ENCODE data around the gene EP400.

The EP400 gene

DNA sequence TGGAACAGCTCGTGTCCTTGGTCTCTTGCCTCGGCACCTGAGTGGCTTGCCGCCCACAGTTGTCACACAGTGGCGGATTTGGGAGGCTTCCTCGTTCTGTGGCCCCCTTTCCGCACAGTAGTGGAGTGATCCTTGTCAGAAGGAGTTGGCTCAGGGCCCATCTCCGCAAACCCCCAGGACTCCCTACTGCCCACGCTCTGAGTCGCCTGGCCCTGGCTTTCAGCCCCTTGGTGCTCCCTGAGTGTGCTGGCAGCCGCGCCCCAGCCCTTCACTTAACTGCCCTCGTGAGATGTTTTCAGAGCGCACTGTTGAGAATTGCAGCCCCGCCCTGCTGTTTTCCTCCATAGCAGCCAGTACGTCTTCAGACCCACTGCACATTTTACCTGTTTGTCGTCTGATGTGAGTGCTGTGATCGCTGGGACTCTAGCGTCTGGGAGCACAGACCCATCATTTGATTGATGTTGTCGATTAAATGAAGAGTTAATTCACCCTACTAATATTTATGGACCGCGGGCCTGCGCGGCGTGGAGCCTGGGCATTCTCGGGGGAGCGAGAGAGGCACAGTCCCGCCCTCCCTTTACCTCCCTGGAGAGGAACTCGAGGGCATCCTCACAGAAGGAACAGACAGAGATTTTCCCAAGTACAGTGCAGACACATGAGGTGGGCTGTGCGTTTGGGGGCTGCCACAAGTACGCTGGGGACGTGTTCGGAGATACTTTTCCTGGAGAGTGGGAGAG is 102.6 kb downstream of the EP400 start:
- DNase-seq, result no peak

DNA sequence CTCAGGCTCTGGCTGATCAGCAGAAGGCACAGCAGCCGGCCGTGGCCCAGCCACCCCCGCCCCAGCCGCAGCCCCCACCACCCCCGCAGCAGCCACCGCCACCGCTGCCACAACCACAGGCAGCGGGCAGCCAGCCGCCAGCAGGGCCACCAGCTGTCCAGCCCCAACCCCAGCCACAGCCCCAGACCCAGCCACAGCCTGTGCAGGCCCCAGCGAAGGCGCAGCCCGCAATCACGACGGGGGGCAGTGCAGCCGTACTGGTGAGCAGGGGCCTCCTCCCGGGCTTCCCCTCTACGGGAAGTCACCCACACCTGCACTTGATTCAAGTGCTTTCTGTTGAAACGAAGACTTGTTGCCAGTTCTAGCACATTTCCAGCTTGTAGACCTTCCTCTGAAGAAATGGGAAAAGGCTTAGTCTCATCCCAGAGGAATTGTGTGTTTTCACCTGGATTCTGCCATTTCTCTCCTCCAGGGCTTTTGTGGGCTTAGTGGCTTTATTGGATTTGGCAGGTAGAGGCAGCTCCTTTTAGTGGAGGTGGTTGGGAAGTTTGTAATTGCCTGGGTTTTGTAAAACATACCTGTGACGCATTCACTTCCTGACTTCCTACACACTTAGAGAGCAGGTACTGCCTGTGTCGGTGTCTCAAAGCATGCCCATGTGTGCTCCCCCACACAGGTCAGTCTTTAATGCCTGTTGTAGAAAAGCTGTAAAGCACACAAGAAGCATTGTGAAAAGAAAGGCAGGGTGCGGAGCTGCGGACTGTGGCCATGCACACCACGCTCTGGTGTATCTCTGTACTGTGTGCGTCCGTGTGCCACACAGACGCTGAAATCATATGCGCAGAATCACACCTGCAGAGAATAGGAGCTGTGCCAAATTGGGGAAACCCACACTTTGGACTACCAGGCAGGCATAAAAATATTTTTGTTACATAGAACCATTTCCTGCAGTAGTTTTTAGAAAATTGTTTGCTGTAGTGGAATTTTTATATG is 103.9 kb downstream of the EP400 start:
- DNase-seq, result no peak

DNA sequence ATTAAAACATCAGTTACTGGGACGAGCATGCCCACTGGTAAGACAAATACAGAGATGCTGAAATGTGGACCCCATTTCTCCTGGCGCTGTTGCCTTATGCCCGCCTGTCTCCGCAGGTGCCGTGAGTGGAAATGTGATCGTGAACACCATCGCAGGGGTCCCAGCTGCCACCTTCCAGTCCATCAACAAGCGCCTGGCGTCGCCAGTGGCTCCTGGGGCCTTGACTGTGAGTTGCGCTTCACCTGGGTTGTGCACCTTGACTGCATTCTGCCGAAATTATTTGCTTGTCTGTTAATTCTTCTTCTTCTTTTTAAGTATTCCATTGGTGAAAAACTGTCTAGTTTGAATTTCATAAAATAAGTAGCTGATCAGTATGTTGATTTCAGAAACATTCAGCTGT is 105.2 kb downstream of the EP400 start:
- no peak for DNase-seq

DNA sequence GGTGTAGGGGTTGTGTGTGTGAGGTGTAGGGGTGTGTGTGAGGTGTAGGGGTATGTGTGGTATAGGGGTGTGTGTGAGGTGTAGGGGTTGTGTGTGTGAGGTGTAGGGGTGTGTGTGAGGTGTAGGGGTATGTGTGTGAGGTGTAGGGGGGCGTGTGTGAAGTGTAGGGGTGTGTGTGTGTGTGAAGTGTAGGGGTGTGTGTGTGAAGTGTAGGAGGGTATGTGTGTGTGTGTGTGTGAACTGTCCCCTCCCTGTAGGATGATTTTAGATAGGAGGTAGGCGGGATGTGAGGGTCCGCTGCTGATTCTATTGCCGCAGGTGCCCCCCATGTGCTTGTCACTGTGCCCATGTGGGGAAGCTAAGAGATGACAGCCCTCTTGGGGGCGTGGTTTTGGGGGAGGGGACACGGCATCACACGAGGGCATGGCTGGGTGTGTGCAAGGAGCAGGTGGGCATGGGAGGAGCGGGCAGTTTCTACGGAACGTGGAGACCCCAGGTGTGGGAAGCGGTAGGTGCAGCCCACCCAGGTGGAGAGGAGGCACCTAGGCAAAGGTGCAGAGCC is 105.9 kb downstream of the EP400 start:
- no peak for DNase-seq

DNA sequence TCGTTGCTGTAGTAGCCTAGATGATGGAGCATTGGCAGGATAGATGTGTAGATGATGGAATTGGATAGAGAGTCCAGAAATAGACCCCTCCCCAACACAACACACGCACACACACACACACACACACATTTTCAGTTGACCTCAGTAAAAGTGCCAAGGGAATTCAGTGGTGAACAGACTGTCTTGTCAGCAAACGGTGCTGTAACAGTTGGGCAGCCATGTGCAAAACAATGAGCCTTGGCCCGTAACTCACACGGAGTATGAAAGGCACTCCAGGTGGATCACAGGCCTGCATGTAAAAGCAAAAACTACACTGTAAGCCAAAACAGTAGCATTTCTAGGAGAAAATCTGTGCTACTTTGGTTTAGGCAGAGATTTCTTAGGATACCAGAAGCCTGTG is 106.6 kb downstream of the EP400 start:
- DNase-seq, result no peak

DNA sequence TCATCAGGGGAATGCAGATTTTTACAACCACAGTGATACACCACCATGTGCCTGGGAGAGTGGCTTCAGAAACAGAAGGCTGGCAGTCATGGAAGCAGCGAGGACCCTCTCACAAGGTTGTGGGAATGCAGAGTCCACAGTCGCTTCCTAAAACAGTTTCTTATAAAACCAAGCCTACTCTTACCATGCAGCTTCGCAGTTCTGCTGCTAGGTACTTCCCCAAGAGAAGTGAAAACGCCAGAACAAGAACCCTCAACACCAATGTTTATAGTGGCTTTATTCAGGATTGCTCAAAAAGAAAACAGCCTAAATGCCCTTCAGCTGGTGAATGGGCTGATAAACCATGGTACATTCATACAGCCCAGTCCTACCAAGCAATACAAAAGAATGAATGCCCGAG is 107.2 kb downstream of the EP400 start:
- no peak for DNase-seq

DNA sequence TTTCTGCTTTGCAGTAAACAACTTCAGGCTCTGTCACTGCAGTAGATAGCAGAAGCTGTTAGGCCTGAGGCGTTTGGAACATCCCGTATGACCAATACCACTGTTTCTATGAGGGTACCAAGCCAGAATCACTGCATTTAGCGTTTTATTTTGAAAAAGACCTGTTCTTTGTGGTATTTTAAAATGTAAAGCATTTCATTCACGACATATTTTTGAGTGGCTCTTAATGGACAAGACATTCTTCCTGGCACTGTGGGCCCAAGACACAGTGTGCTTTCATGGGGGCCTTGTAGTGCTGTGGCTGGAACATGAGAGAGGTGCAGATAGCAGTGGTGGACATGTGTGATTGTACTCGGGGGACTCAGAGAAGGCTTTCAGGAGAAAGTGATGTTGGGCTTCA is 107.9 kb downstream of the EP400 start:
- no peak for DNase-seq

DNA sequence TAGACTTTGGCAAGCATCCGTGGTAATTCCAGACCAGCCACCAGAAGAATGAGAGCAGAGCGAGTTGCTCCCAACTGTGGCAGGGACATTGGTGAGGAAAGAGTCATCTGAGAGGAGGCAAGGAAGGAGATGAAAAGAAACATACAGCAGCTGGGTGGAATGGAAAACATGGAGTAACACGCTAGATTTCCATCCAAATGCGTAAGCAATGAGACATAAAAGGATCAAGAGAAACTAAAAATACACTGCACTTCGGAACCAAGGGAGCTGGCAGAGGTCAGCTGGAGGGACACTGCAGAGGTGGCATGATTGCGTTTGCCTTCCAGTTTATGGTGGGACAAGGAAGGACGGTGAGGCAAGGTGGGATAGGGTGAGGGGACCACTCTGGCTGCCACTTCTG is 111.5 kb downstream of the EP400 start:
- DNase-seq, result no peak

DNA sequence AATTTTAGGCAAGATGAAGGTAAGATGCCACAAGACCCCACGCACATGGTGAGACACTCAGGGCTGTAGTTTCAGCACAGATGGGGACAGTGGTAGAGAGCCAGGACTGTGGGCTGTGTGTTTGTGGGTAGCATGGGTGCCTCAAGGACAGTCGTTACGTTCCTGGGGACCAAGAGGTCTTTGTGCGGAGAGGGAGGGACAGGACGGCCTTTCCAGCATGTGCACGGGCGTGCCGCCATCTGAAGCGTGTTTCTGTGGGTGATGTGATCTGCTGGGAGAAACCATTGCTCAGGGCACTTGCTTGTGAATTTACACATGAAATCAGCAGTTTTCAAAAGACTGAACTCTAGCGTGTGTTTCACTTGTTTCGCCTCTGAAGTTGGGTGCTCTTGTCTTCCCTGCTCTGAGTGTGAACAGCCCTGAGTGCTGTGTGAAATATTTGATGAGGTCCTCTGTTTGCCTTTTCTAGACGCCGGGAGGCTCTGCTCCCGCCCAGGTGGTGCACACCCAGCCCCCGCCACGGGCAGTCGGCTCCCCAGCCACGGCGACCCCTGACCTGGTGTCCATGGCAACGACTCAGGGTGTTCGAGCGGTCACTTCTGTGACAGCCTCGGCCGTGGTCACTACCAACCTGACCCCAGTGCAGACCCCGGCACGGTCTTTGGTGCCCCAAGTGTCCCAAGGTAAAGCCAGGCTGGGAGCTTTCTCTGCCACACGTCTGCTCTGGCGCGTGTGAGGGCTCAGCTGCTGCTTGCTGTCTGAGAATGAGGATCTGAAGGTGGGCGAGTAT is 112.1 kb downstream of the EP400 start:
- DNase-seq, result no peak

DNA sequence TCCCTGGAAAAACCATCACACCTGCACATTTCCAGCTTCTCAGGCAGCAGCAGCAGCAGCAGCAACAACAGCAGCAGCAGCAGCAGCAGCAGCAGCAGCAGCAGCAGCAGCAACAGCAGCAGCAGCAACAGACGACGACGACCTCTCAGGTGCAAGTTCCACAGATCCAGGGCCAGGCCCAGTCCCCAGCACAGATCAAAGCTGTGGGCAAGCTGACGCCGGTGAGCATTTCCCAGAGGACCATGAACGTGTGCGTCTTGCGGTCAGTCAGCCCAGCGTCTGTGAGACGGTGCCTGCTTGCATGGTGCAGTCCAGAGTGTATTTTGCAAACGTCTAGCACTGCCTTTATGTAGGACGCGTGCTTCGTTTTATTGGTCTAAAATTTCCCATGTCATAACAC is 112.7 kb downstream of the EP400 start:
- DNase-seq, result no peak

DNA sequence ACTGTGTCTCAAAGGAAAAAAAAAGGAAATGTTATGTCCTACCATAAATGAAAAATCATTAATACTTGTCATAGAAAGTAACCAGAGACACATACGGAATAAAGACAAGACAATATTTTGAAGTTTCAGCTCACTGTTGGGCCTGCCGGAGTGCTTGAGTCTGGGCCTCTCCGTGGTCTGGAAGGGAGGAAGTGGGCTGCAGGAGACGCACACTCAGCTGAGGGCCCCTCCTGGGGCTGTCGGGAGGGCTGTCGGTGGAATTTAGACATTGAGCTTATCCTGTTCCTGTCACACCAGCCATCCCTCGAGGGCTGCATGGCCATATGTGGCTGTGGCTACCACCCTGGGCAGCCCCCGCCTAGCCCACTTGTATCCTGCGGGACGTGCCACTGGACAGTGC is 113.7 kb downstream of the EP400 start:
- DNase-seq, result no peak

DNA sequence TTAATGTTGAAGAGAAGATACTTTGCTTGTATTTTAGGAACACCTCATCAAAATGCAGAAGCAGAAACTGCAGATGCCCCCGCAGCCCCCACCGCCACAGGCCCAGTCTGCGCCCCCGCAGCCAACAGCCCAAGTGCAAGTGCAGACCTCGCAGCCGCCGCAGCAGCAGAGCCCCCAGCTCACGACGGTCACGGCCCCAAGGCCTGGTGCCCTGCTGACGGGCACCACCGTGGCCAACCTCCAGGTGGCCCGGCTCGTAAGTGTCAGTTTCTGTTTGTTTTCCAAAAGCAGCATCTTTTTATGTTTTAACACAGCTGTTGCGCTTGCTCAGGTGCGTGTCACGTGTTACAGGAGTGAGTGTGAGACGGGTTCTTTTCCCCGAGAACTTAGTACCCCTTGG is 114.9 kb downstream of the EP400 start:
- no peak for DNase-seq

DNA sequence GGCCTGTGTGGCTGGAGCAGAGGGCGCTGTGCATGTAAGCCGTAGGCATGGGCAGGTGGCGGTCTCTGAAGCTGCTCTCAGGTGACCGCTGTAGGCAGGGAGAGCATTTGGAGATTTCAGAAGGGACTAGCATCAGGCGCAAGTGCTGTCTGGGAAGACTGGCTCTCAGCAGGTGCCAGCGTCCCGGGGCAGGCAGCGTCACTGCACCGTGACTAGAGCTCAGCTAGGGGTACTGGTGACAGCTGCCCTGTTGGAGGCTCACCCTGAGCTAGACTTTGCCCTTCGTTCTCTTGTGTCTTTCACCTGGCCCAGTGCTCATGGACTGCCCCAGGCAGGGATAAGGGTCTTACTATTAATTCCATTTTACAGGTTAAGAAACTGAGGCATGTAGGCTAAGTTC is 115.5 kb downstream of the EP400 start:
- no peak for DNase-seq

DNA sequence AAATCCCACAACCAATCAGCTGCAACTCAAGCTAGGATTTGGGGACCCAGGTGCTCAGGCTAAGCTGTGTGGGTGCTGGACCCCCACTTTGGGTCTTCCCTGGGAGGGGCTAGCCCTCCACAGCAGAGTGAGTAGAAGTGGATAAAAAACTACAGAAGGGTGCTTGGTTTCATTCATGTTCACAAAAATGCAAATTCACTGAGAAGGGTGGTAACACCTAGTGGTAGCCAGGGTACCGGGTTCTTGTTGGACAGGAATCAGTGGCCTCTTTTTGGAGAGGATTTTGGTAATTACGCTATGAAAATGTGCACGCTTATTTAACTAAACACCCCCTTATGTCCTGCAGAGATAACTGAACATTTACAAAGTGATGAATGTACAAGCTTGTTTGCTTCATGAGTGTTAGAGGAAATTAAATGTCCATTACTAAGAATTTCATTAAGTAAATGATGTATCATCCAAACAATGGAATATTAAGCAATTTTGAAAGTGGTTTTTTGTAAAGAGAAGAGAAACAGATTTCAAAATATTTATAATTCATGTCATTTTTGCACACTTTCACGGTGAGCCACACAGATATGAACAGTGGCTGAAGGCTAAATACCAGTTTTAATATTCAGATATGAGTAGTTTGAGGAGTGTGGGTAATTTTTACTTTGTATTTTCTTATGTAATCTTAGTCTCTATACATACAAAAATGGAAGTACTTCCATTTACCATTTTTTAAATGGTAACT is 116.0 kb downstream of the EP400 start:
- DNase-seq, result no peak

DNA sequence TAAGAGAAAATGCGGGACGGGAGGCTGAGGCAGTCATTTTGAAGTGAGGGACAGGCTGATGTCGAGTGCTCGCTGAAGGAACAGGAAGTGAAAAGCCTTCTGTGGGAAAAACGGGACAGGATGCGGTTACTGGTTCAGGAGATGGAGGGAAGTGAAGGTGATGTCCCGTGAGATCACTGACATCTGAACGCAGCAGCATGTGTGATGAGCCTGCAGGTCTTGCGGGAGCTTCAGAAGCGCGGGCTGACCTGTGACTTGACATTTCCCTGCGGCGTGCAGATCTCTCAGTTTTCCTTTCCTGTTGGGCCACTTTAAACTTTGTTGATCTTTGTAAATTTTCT is 116.6 kb downstream of the EP400 start:
- DNase-seq, result no peak

DNA sequence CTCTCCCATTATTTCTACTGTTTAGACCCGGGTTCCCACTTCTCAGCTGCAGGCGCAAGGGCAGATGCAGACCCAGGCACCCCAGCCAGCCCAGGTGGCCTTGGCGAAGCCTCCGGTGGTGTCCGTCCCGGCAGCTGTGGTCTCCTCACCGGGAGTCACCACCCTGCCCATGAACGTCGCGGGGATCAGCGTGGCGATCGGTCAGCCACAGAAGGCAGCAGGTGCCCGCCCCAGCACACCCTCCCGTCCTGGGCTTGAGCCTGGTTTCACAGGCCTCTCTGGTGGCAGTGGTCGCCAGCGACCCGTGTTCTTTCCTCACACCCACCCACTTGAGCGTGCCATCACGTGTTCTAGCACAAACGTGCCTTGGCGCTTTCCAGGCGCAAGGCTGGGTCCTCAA is 117.0 kb downstream of the EP400 start:
- no peak for DNase-seq

DNA sequence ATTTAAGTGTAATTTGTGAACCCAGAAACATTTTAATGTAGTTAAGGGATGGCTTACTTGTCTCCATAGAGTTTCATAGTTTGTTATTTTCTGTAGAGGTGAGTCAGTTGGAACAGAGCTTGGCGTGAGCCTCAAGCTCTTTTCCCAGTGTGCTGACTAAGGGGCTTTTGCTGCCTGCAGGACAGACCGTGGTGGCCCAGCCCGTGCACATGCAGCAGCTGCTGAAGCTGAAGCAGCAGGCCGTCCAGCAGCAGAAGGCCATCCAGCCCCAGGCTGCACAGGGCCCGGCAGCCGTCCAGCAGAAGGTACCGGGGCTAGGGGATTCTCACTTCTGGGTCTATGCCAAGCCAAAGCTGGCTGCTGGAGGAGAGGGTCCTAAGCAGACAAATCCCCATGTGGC is 117.4 kb downstream of the EP400 start:
- DNase-seq, result no peak

DNA sequence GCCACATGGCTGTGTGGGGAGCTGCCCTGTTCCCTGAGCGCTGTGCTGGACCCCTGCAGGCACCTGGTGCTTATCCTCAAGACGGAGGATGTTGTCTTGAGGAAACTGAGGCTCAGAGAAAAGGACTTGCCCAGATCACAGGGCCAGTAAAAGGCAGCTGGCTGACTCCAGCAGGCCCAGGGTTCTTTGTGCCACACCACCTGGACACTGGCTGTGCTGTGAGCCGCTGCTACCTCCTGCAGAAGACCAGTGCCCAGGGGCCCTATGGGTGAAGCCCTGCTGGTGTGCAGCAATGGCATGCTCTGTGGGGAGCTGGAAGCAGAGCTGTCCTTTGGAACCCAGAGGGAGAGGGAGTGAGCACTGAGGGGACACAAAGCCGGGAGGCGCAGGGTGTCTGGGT is 118.5 kb downstream of the EP400 start:
- no peak for DNase-seq

DNA sequence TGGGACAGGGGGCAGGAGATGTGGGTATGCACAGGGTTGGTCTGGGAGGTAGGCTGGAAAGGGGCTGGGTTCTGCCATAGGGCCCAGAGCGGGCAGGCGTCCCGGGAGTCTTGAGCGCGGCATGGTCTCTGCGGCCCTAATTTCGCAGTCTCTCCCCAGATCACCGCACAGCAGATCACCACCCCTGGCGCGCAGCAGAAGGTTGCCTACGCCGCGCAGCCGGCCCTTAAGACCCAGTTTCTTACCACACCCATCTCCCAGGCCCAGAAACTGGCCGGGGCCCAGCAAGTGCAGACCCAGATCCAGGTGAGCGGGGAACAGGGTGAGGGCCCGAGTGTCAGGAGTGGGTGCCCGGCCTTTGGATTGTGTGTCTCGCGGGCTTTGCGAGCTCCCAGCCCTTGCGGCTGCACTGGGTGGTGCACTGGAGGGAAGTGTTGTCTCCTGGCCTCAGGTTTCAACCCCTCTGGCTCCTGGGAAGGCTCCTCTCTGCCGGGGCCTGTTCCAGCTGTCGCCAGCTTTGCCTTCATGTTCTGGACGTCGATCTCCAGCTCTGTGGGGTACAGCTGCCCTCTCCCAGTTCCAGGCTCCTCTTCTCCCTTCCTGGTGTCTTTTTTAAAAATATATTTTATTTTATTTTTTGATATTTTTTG is 119.7 kb downstream of the EP400 start:
- DNase-seq, result no peak

DNA sequence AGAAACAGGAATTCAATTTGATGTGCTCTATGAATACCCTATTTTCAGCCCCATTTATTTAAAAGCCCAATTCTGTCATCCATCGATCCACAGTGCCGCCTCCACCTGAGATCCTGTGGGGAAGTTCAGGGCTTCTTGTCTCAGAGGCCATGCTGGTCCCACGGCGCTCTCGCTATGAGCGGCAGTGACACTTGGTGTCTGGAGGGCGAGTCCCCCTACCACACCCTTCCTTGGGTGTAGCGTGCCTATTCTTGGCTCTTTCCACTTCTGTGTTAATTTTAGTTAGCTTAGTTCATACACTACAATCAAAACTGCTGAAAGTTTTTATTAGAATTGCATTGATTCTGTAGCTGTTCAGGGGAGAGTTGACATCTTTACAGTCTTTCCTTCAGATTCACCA is 120.6 kb downstream of the EP400 start:
- no peak for DNase-seq

DNA sequence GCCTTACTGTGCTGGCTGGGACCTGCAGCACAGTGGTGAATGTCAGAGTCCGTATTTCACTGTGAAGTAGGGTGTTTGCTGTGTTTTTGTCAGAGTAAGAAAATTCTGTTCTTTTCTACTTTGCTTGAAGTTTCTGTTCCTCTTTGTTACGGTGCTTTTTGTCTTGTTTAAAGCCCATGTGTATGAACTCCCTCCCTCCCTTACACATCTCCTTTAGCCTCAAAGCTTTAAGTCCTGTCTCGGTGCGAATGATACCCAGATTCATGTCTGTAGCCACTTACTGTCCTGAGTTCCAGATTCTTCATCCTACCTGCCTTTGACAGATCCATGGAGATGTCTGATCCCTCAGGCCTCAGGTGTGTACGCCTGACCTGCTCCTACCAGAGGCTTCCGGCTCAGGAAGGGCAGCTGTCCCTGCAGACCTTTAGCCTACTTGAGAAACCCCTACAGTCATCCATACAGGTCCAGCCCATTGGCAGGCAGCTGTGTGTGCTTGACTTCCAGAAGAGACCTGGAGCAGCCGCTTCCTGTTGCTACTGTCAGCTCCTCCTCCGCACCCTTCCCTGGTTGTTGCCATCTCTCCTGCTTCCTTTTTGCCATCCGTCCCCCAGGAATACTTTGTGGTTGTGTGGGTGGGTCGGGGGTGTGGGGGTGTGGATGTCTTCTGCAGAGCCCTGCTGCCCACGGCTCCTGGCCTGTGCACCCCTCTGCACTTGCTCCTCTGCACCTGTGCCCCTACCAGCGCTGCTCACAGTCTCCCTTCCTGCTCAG is 121.5 kb downstream of the EP400 start:
- no peak for DNase-seq
